K562 treated with DMSO at 1 percent for 4 hours (cell line): ENCODE measurements around the gene GDPD3. TPM values are rescaled to one million over a fixed set of nuclear protein-coding genes. Genes with fewer than 3 reads are reported as not detected.

Experiments used
- total RNA-seq: library from RNA; unstranded; fragments of 300-600 nt; gene quantifications from 2 replicates; pipeline ENCODE4 v1.2.3, GENCODE V29; 2022; ENCODE audit not compliant: insufficient read depth

The GDPD3 gene, protein sequence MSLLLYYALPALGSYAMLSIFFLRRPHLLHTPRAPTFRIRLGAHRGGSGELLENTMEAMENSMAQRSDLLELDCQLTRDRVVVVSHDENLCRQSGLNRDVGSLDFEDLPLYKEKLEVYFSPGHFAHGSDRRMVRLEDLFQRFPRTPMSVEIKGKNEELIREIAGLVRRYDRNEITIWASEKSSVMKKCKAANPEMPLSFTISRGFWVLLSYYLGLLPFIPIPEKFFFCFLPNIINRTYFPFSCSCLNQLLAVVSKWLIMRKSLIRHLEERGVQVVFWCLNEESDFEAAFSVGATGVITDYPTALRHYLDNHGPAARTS
- total RNA-seq: 1.5 TPM in 2 replicates

DNA sequence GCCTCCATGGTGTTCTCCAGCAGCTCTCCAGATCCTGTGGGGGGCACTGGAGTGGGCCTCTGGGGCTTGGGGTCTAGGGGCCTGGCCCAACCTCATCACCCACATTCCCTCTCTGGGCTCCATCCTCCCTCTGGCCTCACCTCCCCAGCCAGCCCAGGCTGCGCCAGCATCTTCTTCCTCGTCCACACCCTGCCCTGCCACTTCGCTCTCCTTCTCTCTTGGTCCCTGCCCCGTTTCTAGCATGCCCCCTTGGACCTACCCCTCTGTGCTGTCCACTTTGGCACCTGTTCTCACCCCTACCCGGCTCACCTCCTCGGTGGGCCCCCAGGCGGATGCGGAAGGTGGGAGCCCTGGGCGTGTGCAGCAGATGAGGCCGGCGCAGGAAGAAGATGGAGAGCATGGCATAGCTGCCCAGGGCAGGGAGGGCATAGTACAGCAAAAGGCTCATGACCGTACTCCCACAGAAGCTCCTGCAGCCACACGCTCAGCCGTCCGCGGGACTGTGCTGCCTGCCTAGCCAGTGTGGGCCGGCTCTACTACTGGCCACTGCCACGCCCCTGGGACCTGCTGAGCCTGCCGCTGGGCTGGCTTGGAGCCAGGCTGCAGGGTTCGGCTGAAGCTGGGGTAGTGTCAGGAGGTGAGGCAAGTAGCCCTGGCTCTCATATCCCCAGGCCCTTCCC is at the start of gene GDPD3:
GDPD3 (minus strand) TSS at position 507 of the 680 bp plus-strand sequence; CDS start at position 448, 59 bp downstream.

DNA sequence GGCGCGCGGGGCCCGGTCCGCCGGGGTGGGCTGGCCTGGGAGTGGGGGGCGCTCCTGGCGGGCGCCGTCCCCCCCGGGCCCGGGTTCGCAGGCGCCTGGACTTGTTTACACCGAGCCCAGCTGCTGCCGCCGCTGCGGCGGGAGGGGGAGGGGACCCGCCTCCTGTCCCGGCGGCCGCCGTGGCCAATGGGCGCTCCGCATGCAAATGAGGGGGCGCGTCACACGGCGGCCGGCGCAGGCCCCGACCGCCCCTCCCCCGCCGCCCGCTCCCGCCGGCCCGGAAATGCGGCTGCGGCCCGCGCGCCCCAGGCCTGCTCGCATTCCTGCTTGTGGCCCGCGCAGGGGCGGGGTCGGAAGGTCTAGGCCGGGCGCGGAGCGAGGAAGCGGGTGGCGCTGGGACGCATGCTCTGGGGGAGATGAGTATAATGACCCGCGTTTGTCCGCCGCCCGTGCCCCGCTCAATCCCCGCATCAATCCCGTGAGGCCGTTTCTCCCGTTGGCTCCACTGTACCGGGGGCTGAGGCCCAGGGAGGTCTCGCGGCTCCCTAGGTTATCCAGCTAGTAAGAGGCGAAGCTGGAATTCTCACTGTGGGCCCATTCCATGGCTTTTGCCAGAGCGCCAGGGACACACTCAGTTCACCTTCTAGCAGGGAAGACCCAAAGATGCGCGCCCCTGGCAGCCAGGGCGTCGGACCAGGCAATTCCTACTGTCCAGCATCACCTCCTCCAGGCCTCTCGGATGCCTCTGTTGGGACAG is 17.1 kb downstream of the GDPD3 start, which contains the start of gene YPEL3:
YPEL3 (minus strand) TSS at position 109 of the 757 bp plus-strand sequence. CDS start 731 bp downstream, outside the sequence.

DNA sequence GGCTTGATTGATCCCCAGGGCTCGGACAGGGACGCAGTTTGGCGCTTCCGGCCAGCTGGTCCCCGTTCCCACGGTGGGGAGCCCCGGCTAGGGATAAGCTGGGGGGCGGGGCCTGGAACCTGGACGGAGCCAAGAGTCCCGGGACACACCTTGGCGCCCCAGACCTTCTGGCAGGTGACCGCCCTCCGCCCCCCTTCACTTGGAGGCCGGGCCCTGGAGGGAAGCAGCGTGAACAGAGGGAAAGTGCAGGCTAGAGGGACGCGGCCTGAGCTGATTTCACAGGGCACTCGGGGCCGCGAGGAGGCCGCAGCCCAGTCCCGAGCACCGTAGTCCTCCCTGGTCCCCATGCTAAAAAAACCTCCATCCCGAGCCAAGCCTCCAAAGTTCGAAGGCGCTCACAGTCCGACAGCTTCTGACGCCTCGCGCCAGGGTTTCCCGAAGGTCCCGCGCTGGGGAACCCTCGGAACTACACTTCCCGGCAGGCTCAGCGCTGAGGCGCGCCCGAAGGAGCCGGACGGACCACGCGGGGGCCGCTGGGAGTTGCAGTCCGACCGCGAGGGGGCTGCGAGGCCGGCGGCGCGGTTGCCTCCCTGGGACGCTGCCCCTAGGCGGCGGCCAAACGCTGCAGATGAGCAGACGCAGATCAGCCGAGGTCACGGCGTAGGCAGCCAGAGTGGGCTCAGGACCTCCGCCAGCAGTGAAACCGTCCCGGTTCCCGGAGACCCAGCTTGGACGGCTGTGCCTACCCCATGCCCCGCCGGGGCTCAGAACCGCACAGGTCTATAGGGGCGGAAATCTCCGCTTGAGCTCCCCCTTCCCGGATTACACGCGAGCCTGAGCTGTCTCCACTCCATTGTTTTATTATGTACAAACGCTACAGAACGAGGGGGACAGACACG is 21.6 kb downstream of the GDPD3 start, which contains the start of gene TBX6:
TBX6 (minus strand) TSS at position 451 of the 899 bp plus-strand sequence. CDS start 731 bp downstream, outside the sequence.

DNA sequence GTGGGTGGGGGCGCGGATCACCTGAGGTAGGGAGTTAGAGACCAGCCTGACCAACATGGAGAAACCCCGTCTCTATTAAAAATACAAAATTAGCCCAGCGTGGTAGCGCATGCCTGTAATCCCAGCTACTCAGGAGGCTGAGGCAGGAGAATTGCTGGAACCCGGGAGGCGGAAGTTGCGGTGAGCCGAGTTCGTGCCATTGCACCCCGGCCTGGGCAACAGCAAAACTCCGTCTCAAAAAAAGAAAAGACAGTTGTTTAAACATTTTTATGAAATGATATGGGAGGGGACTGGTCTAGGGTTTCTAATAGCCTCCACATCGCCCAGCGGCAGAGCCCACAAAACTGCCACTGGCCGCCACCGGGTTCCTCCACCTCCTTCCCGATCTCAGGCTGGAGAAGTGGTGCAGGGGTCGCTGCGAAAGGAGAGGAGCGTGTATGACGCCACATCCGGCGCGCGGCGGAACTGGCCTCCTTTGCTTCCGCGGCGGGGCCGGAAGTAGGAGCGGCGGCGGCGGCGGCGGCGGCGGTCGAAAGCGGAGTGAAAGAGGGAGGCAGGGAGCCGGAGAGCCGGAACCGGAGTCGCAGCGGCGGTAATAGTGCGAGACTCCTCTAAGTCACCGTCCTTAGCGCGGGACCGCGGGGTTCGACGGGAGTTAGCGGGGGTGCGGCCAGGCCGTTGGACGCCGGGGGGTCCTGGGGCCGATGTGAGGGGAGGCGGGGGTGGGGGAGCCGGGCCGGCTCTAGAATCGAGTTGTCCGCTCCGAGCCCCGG is 37.6 kb downstream of the GDPD3 start, which contains the start of gene PPP4C:
PPP4C (plus strand) TSS at position 492 of the 773 bp plus-strand sequence. CDS start 384 bp downstream, outside the sequence.

DNA sequence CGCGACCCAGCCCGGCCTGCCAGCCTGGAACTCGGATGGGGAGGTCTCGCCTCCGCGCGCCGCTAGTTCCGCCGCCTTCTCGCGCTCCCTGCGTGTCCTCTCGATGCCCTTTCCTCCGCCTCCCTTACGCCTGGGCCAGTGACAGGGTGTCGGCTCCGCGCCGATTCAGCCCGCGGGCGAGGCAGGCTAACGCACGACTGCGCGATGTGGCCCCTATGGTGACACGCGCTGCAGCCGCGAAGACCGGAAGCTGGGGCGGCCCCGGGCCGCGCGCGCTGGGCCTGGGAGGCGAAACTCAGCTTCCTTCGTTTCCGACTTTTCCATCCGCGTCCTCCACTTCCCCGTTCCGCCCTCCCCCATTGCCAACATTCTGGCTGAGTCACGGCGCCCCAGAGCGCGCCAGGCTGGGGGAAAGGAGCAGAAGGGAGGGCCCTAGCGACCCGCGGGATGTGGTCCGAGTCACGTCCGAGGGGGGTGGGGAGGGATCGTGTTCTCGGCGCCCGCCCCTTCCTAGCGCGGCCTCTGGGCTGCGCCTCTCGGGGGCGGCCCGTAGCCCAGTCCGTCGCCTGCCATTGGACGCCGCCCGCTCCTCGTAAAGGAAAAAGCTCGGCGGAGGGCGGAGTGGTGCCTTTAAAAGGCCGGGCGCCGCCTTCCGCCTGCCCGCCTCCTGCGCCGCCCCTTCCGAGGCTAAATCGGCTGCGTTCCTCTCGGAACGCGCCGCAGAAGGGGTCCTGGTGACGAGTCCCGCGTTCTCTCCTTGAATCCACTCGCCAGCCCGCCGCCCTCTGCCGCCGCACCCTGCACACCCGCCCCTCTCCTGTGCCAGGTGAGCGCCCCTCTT is 48.0 kb downstream of the GDPD3 start, which contains the start of gene ALDOA:
ALDOA (plus strand) TSS at position 659 of the 841 bp plus-strand sequence. CDS start 1,138 bp downstream, outside the sequence.

Other genes starting within 250 kb of the GDPD3 start
- gene SEZ6L2, start 214.0 kb downstream of the GDPD3 start, total RNA-seq: 2.0 and 2.6 TPM in 2 replicates
- not detected in 2 replicates for gene ASPHD1, start 213.0 kb downstream of the GDPD3 start, total RNA-seq
- gene KCTD13, start 187.3 kb downstream of the GDPD3 start, total RNA-seq: 25.5 and 29.5 TPM in 2 replicates
- gene TMEM219, start 151.5 kb downstream of the GDPD3 start, total RNA-seq: 135 and 156 TPM in 2 replicates
- gene TAOK2, start 139.7 kb downstream of the GDPD3 start, total RNA-seq: 38.2 and 41.0 TPM in 2 replicates
- 17.1 and 21.6 TPM in 2 replicates for gene HIRIP3, start 117.9 kb downstream of the GDPD3 start, total RNA-seq
- gene INO80E, start 117.3 kb downstream of the GDPD3 start, total RNA-seq: 82.3 and 93.3 TPM in 2 replicates
- gene DOC2A, start 102.5 kb downstream of the GDPD3 start, total RNA-seq: 0.90 and 3.2 TPM in 2 replicates
- not detected in 2 replicates for gene C16orf92, start 90.3 kb downstream of the GDPD3 start, total RNA-seq
- gene TLCD3B, start 82.3 kb downstream of the GDPD3 start, total RNA-seq: 1.1 and 1.9 TPM in 2 replicates
- 2,294 and 2,366 TPM in 2 replicates for gene ALDOA, start 47.8 kb downstream of the GDPD3 start, total RNA-seq
- gene PPP4C, start 37.5 kb downstream of the GDPD3 start, total RNA-seq: 274 and 297 TPM in 2 replicates
- gene TBX6, start 21.6 kb downstream of the GDPD3 start, total RNA-seq: 0.52 TPM in 1 of 2 replicates, not detected in the other
- 79.8 and 89.6 TPM in 2 replicates for gene YPEL3, start 17.3 kb downstream of the GDPD3 start, total RNA-seq
- gene MAPK3, start 9.7 kb upstream of the GDPD3 start, total RNA-seq: 46.3 and 68.0 TPM in 2 replicates
- 51.9 and 59.7 TPM in 2 replicates for gene CORO1A, start 70.1 kb upstream of the GDPD3 start, total RNA-seq
- 33.4 and 66.9 TPM in 2 replicates for gene BOLA2B, start 80.1 kb upstream of the GDPD3 start, total RNA-seq
- gene SLX1A, start 80.3 kb upstream of the GDPD3 start, total RNA-seq: 66.3 and 70.6 TPM in 2 replicates
- gene SULT1A3, start 85.7 kb upstream of the GDPD3 start, total RNA-seq: 3.7 and 10.9 TPM in 2 replicates
- gene NPIPB13, start 134.9 kb upstream of the GDPD3 start, total RNA-seq: 2.5 and 3.8 TPM in 2 replicates
- gene CD2BP2, start 241.8 kb upstream of the GDPD3 start, total RNA-seq: 25.6 and 32.0 TPM in 2 replicates